ENCODE results near the gene NLRP12.

NLRP12 gene

DNA sequence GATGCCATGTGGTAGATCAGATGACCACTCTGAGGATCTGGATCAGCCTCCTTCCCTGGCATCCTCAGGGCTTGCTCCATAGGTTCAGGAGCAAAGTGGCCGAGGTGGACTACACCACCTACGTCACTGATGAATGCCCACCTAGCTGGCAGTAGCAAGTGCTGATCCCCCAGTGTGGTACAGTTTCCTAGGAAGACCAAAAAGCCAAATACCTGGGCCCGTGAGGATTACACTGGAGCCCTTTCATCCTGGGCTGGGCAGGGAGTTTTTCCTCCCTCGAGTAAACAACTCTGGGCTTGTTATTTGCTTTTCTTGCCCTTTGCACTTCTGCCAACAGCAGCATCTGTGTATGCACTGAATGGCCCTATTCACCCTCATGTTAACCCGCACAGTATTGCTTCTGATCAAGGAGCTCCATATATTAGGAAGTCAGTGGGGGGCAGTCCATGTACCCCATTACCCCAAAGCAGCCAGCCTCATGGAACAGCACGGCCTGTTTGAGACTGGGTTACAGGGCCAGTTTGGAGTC, 40.3 kb upstream of the NLRP12 start:
- H3K27me3 ChIP-seq (ENCODE audit: control insufficient read depth, low read length), result peaks cover 17% of the 10 kb centered on the region
- TF ChIP-seq EZH2phosphoT487 (IDR thresholded peaks at IDR 0.05; ENCODE audit: borderline replicate concordance, low read length), result no peak
- TF ChIP-seq, protein P1, sequence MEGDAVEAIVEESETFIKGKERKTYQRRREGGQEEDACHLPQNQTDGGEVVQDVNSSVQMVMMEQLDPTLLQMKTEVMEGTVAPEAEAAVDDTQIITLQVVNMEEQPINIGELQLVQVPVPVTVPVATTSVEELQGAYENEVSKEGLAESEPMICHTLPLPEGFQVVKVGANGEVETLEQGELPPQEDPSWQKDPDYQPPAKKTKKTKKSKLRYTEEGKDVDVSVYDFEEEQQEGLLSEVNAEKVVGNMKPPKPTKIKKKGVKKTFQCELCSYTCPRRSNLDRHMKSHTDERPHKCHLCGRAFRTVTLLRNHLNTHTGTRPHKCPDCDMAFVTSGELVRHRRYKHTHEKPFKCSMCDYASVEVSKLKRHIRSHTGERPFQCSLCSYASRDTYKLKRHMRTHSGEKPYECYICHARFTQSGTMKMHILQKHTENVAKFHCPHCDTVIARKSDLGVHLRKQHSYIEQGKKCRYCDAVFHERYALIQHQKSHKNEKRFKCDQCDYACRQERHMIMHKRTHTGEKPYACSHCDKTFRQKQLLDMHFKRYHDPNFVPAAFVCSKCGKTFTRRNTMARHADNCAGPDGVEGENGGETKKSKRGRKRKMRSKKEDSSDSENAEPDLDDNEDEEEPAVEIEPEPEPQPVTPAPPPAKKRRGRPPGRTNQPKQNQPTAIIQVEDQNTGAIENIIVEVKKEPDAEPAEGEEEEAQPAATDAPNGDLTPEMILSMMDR (IDR thresholded peaks at IDR 0.05; ENCODE audit: low read depth, low read length, poor library complexity, severe bottlenecking), result no peak
- H3K27ac ChIP-seq (ENCODE audit: low read depth, low read length), result no peak overlapping the region
- H3K4me1 ChIP-seq (ENCODE audit: control insufficient read depth, low read length), result peaks cover 28% of the 10 kb centered on the region
- no peaks in the 10 kb centered on the region for H3K36me3 ChIP-seq (ENCODE audit: control insufficient read depth, low read length)
- H3K9me2 ChIP-seq (replicated peaks; ENCODE audit: control insufficient read depth, low read length), result no peaks in the 10 kb centered on the region
- H3F3A ChIP-seq (ENCODE audit: control insufficient read depth, insufficient read depth), result no peaks in the 10 kb centered on the region
- no peaks in the 10 kb centered on the region for H4K20me1 ChIP-seq (ENCODE audit: control insufficient read depth, insufficient read depth, low read depth, low read length)
- H3K79me2 ChIP-seq (ENCODE audit: control insufficient read depth, low read length), result no peaks in the 10 kb centered on the region
- H3K9me3 ChIP-seq (ENCODE audit: control insufficient read depth, insufficient read depth, low read length), result no peaks in the 10 kb centered on the region
- no peak overlapping the region for H3K4me3 ChIP-seq (ENCODE audit: low read length)
- H3K4me2 ChIP-seq (ENCODE audit: low read length), result no peak overlapping the region

DNA sequence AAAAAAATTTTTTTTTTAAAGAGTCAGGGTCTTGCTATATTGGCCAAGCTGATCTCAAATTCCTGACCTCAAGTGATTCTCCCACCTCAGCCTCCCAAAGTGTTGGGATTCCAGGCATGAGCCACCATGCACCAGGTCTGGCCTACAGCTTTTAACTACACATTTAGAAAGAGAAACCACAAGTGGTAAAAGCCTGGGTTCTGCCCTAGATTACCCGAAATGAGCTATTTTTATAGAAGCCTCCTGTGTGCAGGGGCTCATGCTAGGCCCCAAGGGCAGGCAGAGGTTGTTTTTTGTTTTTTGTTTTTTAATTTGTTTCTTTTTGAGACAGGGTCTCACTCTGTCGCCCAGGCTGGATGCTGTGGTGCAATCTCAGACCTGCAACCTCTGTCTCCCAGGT, 29.6 kb upstream of the NLRP12 start:
- Histone ChIP-seq H3F3A (ENCODE audit: control insufficient read depth, insufficient read depth) (no peaks in the 10 kb centered on the region), H3K9me2 (replicated peaks; ENCODE audit: control insufficient read depth, low read length) (no peaks in the 10 kb centered on the region), H3K4me1 (ENCODE audit: control insufficient read depth, low read length) (peaks cover 4% of the 10 kb centered on the region; the same call in 1 of the 2 replicates), H3K9me3 (ENCODE audit: control insufficient read depth, insufficient read depth, low read length) (no peaks in the 10 kb centered on the region), H3K27me3 (ENCODE audit: control insufficient read depth, low read length) (peaks cover 5% of the 10 kb centered on the region), H4K20me1 (ENCODE audit: control insufficient read depth, insufficient read depth, low read depth, low read length) (no peaks in the 10 kb centered on the region), H3K36me3 (ENCODE audit: control insufficient read depth, low read length) (no peaks in the 10 kb centered on the region), H3K27ac (ENCODE audit: low read depth, low read length) (no peak overlapping the region), H3K4me2 (ENCODE audit: low read length) (no peak overlapping the region), H3K4me3 (ENCODE audit: low read length) (no peak overlapping the region), H3K79me2 (ENCODE audit: control insufficient read depth, low read length) (no peaks in the 10 kb centered on the region)
- no peak for TF ChIP-seq EZH2phosphoT487 (IDR thresholded peaks at IDR 0.05; ENCODE audit: borderline replicate concordance, low read length)
- TF ChIP-seq, protein P1 (IDR thresholded peaks at IDR 0.05; ENCODE audit: low read depth, low read length, poor library complexity, severe bottlenecking), result no peak

DNA sequence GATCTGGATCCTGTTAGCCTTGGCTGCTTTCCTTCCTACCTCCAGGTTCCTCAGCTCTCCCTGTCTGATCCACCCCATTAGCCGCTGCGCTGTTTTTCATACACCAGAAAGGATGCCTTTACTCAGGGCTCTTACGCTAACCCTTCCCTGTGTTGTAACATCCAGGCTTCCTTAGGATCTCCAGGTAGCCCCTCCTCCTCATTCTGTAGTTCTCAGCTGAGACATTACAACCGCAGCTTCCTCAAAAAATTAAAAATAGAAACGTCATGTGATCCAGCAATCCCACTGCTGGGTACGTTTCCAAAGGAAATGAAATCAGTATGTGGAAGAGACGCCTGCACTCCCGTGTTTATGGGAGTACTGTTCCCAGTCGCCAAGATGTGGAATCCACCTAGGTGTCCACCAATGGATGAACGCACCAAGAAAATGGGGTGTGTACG, 25.1 kb upstream of the NLRP12 start:
- Histone ChIP-seq H3K4me3 (ENCODE audit: low read length) (no peak overlapping the region), H3K4me1 (ENCODE audit: control insufficient read depth, low read length) (peaks cover 4% of the 10 kb centered on the region; the same call in 1 of the 2 replicates), H3F3A (ENCODE audit: control insufficient read depth, insufficient read depth) (no peaks in the 10 kb centered on the region), H3K27me3 (ENCODE audit: control insufficient read depth, low read length) (peaks cover 5% of the 10 kb centered on the region), H3K79me2 (ENCODE audit: control insufficient read depth, low read length) (no peaks in the 10 kb centered on the region), H3K36me3 (ENCODE audit: control insufficient read depth, low read length) (no peaks in the 10 kb centered on the region), H3K9me2 (replicated peaks; ENCODE audit: control insufficient read depth, low read length) (no peaks in the 10 kb centered on the region), H4K20me1 (ENCODE audit: control insufficient read depth, insufficient read depth, low read depth, low read length) (no peaks in the 10 kb centered on the region), H3K4me2 (ENCODE audit: low read length) (no peak overlapping the region), H3K27ac (ENCODE audit: low read depth, low read length) (no peak overlapping the region), H3K9me3 (ENCODE audit: control insufficient read depth, insufficient read depth, low read length) (no peaks in the 10 kb centered on the region)
- TF ChIP-seq EZH2phosphoT487 (IDR thresholded peaks at IDR 0.05; ENCODE audit: borderline replicate concordance, low read length), result no peak
- TF ChIP-seq, protein P1 (IDR thresholded peaks at IDR 0.05; ENCODE audit: low read depth, low read length, poor library complexity, severe bottlenecking), result no peak

Data from DOHH2 (cell line).